CD4-positive, alpha-beta T cell treated with Interleukin-4 for 4 hours (primary cell): ENCODE results near the gene SLC44A3.

Experiments used
- DNase-seq: peaks from one replicate; pipeline ENCODE4 v3.0.0-alpha.2; 2020

The SLC44A3 gene

GRCh38 chr1:94819945-94820746 lies at the start of gene SLC44A3:
Gene SLC44A3 (plus strand): TSS chr1:94820357. CDS start chr1:94820452, 95 bp downstream.
- no peak for DNase-seq

- DNase-seq: no peak
Observed at GRCh38 chr1:94772230-94772641, 47.9 kb upstream of the SLC44A3 start.

- no peak for DNase-seq
Observed at GRCh38 chr1:94772845-94773244, 47.3 kb upstream of the SLC44A3 start.

GRCh38 chr1:94773296-94773809 lies 46.8 kb upstream of the SLC44A3 start:
- no peak for DNase-seq

- DNase-seq: no peak
Observed at GRCh38 chr1:94773931-94774422, 46.2 kb upstream of the SLC44A3 start.

- DNase-seq: no peak
Observed at GRCh38 chr1:94776474-94776873, 43.7 kb upstream of the SLC44A3 start.

- DNase-seq: no peak
Observed at GRCh38 chr1:94777281-94777680, 42.9 kb upstream of the SLC44A3 start.

GRCh38 chr1:94778808-94779207 lies 41.3 kb upstream of the SLC44A3 start:
- no peak for DNase-seq

GRCh38 chr1:94783342-94784189 lies 36.6 kb upstream of the SLC44A3 start:
- no peak for DNase-seq

GRCh38 chr1:94784190-94784515 lies 36.0 kb upstream of the SLC44A3 start:
- no peak for DNase-seq

- DNase-seq: no peak
Observed at GRCh38 chr1:94787691-94788090, 32.5 kb upstream of the SLC44A3 start.

- DNase-seq: no peak
Observed at GRCh38 chr1:94790246-94790645, 29.9 kb upstream of the SLC44A3 start.

GRCh38 chr1:94790670-94791069 lies 29.5 kb upstream of the SLC44A3 start:
- DNase-seq: no peak

GRCh38 chr1:94792473-94793295 lies 27.5 kb upstream of the SLC44A3 start:
- DNase-seq: peak; percentile 6

GRCh38 chr1:94793296-94793656 lies 26.9 kb upstream of the SLC44A3 start:
- no peak for DNase-seq

- DNase-seq: no peak
Observed at GRCh38 chr1:94795434-94795833, 24.7 kb upstream of the SLC44A3 start.

GRCh38 chr1:94796266-94796665 lies 23.9 kb upstream of the SLC44A3 start:
- no peak for DNase-seq

- DNase-seq: no peak
Observed at GRCh38 chr1:94797291-94797690, 22.9 kb upstream of the SLC44A3 start.

- DNase-seq: no peak
Observed at GRCh38 chr1:94798054-94798453, 22.1 kb upstream of the SLC44A3 start.

- no peak for DNase-seq
Observed at GRCh38 chr1:94798462-94798861, 21.7 kb upstream of the SLC44A3 start.

GRCh38 chr1:94799206-94799605 lies 21.0 kb upstream of the SLC44A3 start:
- DNase-seq: no peak

- peak; percentile 5 for DNase-seq
Observed at GRCh38 chr1:94801919-94802546, 18.1 kb upstream of the SLC44A3 start.
